ENCODE data around the gene SIPA1. TPM values are rescaled to one million over a fixed set of nuclear protein-coding genes. Genes with fewer than 3 reads are reported as not detected.

The SIPA1 gene
- total RNA-seq, 6 experiments from 2014 or later = 23.0 to 41.3 (median 38.3) TPM

GRCh38 chr11:65615229-65615949 lies 22.5 kb upstream of the SIPA1 start, which contains the start of gene PCNX3:
PCNX3 (plus strand) TSS chr11:65615776; CDS start chr11:65616312, 536 bp downstream.
- DNase-seq = peak; percentile 100
- Mint-ChIP-seq H3K27ac (peak within 1 kb of the TSS; percentile 92), H3K4me1 (ENCODE audit: low read depth) (peaks cover 40% of the 10 kb centered on the region), H3K4me3 (peak within 1 kb of the TSS; percentile 96), H3K27me3 (ENCODE audit: insufficient read depth) (peaks cover 2% of the 10 kb centered on the region), H3K9me3 (no peaks in the 10 kb centered on the region), H3K36me3 (ENCODE audit: low read depth) (peaks cover 19% of the 10 kb centered on the region)
- no peak for TF ChIP-seq CTCF (IDR thresholded peaks at IDR 0.05)

- peaks cover 17% of the 10 kb centered on the region for H3K36me3 Mint-ChIP-seq (ENCODE audit: low read depth)
- H3K4me1 Mint-ChIP-seq (ENCODE audit: low read depth) = peaks cover 34% of the 10 kb centered on the region
- peak overlapping the region; percentile 96 for H3K4me3 Mint-ChIP-seq
- DNase-seq = no peak
- peaks cover 2% of the 10 kb centered on the region for H3K27me3 Mint-ChIP-seq (ENCODE audit: insufficient read depth)
- no peak for TF ChIP-seq CTCF (IDR thresholded peaks at IDR 0.05)
- no peaks in the 10 kb centered on the region for H3K9me3 Mint-ChIP-seq
- peak overlapping the region; percentile 92 for H3K27ac Mint-ChIP-seq
Observed at GRCh38 chr11:65615950-65616574, 21.8 kb upstream of the SIPA1 start.

GRCh38 chr11:65616575-65617001 lies 21.3 kb upstream of the SIPA1 start:
- peak overlapping the region; percentile 83 for H3K27ac Mint-ChIP-seq
- H3K4me1 Mint-ChIP-seq (ENCODE audit: low read depth) = peaks cover 28% of the 10 kb centered on the region
- H3K9me3 Mint-ChIP-seq = no peaks in the 10 kb centered on the region
- H3K36me3 Mint-ChIP-seq (ENCODE audit: low read depth) = peaks cover 17% of the 10 kb centered on the region
- H3K4me3 Mint-ChIP-seq = peak overlapping the region; percentile 94
- DNase-seq = no peak
- peaks cover 2% of the 10 kb centered on the region for H3K27me3 Mint-ChIP-seq (ENCODE audit: insufficient read depth)
- no peak for TF ChIP-seq CTCF (IDR thresholded peaks at IDR 0.05)

- no peaks in the 10 kb centered on the region for H3K9me3 Mint-ChIP-seq
- H3K27me3 Mint-ChIP-seq (ENCODE audit: insufficient read depth) = peaks cover 1% of the 10 kb centered on the region
- peaks cover 21% of the 10 kb centered on the region for H3K4me1 Mint-ChIP-seq (ENCODE audit: low read depth)
- DNase-seq = no peak
- H3K36me3 Mint-ChIP-seq (ENCODE audit: low read depth) = peaks cover 13% of the 10 kb centered on the region
- H3K27ac Mint-ChIP-seq = no peak overlapping the region
- no peak for TF ChIP-seq CTCF (IDR thresholded peaks at IDR 0.05)
- peak overlapping the region; percentile 94 for H3K4me3 Mint-ChIP-seq
Observed at GRCh38 chr11:65617136-65617850, 20.6 kb upstream of the SIPA1 start.

GRCh38 chr11:65617990-65618751 lies 19.7 kb upstream of the SIPA1 start:
- no peak for TF ChIP-seq CTCF (IDR thresholded peaks at IDR 0.05)
- H3K36me3 Mint-ChIP-seq (ENCODE audit: low read depth) = peaks cover 10% of the 10 kb centered on the region
- no peak overlapping the region for H3K27ac Mint-ChIP-seq
- H3K9me3 Mint-ChIP-seq = no peaks in the 10 kb centered on the region
- DNase-seq = no peak
- H3K27me3 Mint-ChIP-seq (ENCODE audit: insufficient read depth) = peaks cover 1% of the 10 kb centered on the region
- no peak overlapping the region for H3K4me3 Mint-ChIP-seq
- H3K4me1 Mint-ChIP-seq (ENCODE audit: low read depth) = peaks cover 12% of the 10 kb centered on the region
